K562 (cell line): ENCODE measurements around the gene DSG3. TPM values are rescaled to one million over a fixed set of nuclear protein-coding genes. Genes with fewer than 3 reads are reported as not detected.

ENCODE experiments used
- ATAC-seq: fragments of 200-7000 bp; cut with Tn5 transposase; 3 replicates; pipeline ENCODE4 v1.9.1; 2020; ENCODE audit warnings: moderate library complexity
- BruUV-seq: library from RNA; stranded (reverse); fragments of 400-500 nt; replicated peaks from 2 replicates; lab custom pipeline; 2021; lab: Mats Ljungman, UMichigan
- CTCF ChIA-PET: fragments of 300-600 bp; formaldehyde crosslinking; extraction: SDS; loops from one replicate; lab custom pipeline; 2021; ENCODE audit warnings: low intra/inter-chr PET ratio; lab: Yijun Ruan, JAX
- POLR2A ChIA-PET: fragments of 300-600, 350-650 bp; sonication (Branson Sonifier 250); formaldehyde crosslinking; extraction: SDS; loops from one replicate; lab custom pipeline; 2021; ENCODE audit warnings: antibody characterized with exemption, inconsistent platforms; lab: Yijun Ruan, JAX
- DNase-seq, 4 experiments: peaks; one replicate each; pipeline versions ENCODE4 v3.0.0 to v3.0.0-alpha.2; 2011 to 2018; ENCODE audit warnings: low spot score in 3 of 4, mixed read lengths in 3 of 4; ENCODE audit errors: extremely low read depth in 1 of 4
- FAIRE-seq: peaks from 2 replicates; lab custom pipeline; 2011; peaks lifted over from hg19 to GRCh38; lab: Jason Lieb, UNC
- H2AFZ ChIP-seq: 2 replicates; pipeline ENCODE4 v1.6.0; 2011; ENCODE audit warnings: low read depth, low read length, control low read depth, inconsistent platforms
- H3K27ac ChIP-seq: fragments of 200-600 bp; 3 replicates; pipeline ENCODE4 v1.8.0; 2011; ENCODE audit warnings: low read depth, mild to moderate bottlenecking, control low read depth, inconsistent platforms, low read length, moderate library complexity, mixed read lengths; ENCODE audit errors: extremely low read depth
- H3K27me3 ChIP-seq, 2 experiments: fragments of 300-600 bp in 1 of 2; 2 replicates in 1 of 2; 3 replicates in 1 of 2; pipeline versions ENCODE4 v1.6.0 to v1.8.0; 2011; ENCODE audit warnings: inconsistent platforms in 2 of 2, low read length in 2 of 2, mild to moderate bottlenecking in 1 of 2, mixed read lengths in 1 of 2, moderate library complexity in 1 of 2; ENCODE audit not compliant: control insufficient read depth in 2 of 2, insufficient read depth in 2 of 2
- H3K36me3 ChIP-seq: fragments of 300-600 bp; 3 replicates; pipeline ENCODE4 v1.8.0; 2011; ENCODE audit warnings: mild to moderate bottlenecking, low read length, inconsistent platforms; ENCODE audit not compliant: control insufficient read depth, insufficient read depth
- H3K4me1 ChIP-seq, 2 experiments: fragments of 200-600 bp in 1 of 2; replicated peaks in 1 of 2; 2 replicates in 1 of 2; 3 replicates in 1 of 2; pipeline versions ENCODE4 v1.5.1 to v1.8.0; 2011; ENCODE audit warnings: inconsistent platforms in 2 of 2, low read length in 2 of 2, mild to moderate bottlenecking in 1 of 2, mixed read lengths in 1 of 2, moderate library complexity in 1 of 2; ENCODE audit not compliant: control insufficient read depth in 2 of 2, insufficient read depth in 2 of 2
- H3K4me2 ChIP-seq: 2 replicates; pipeline ENCODE4 v1.6.1; 2011; ENCODE audit warnings: low read length, control low read depth, inconsistent platforms, mixed read lengths; ENCODE audit not compliant: insufficient read depth
- H3K4me3 ChIP-seq: fragments of 200-600 bp; sonication (generic), shearing (Covaris generic); 2 replicates; pipeline ENCODE4 v1.5.1; 2016; ENCODE audit warnings: control low read depth, inconsistent platforms
- H3K79me2 ChIP-seq: fragments of 200-600 bp; 3 replicates; pipeline ENCODE4 v1.8.0; 2011; ENCODE audit warnings: low read length, inconsistent platforms; ENCODE audit not compliant: control insufficient read depth, insufficient read depth
- H3K9ac ChIP-seq, 2 experiments: 2 replicates each; pipeline versions ENCODE4 v1.6.0 to v1.6.1; 2011; ENCODE audit warnings: low read depth in 2 of 2, low read length in 2 of 2, control low read depth in 1 of 2, inconsistent platforms in 1 of 2, mild to moderate bottlenecking in 1 of 2, mixed read lengths in 1 of 2; ENCODE audit not compliant: insufficient read depth in 1 of 2
- H3K9me1 ChIP-seq: one replicate; pipeline ENCODE4 v1.6.0; 2011; ENCODE audit warnings: inconsistent platforms, mild to moderate bottlenecking, low read length, moderate library complexity; ENCODE audit not compliant: control insufficient read depth, insufficient read depth
- H3K9me3 ChIP-seq: replicated peaks from 2 replicates; pipeline ENCODE4 v1.5.1; 2011; ENCODE audit warnings: low read depth, low read length, inconsistent platforms; ENCODE audit not compliant: control insufficient read depth, insufficient read depth
- H4K20me1 ChIP-seq: replicated peaks from 2 replicates; pipeline ENCODE4 v1.6.1; 2011; ENCODE audit warnings: low read length, inconsistent platforms, mixed read lengths; ENCODE audit not compliant: control insufficient read depth, insufficient read depth
- C11orf30 ChIP-seq: fragments of 450-650 bp; IDR thresholded peaks from 2 replicates; pipeline ENCODE4 v1.6.1; 2016; ENCODE audit warnings: low read depth, mild to moderate bottlenecking
- E2F3 ChIP-seq: fragments of 250-450 bp; sonication (Bioruptor Pico); IDR thresholded peaks from 2 replicates; pipeline ENCODE4 v1.4.0; 2020; ENCODE audit warnings: mild to moderate bottlenecking
- MAFG ChIP-seq: fragments of 450-650 bp; conservative IDR thresholded peaks from 2 replicates; pipeline ENCODE4 v1.6.1; 2016; ENCODE audit warnings: missing genetic modification characterization, missing compliant biosample characterization
- NCOA4 ChIP-seq: fragments of 450-650 bp; IDR thresholded peaks from 2 replicates; pipeline ENCODE4 v1.6.1; 2018; ENCODE audit warnings: mild to moderate bottlenecking; ENCODE audit not compliant: partially characterized antibody
- SMAD3 ChIP-seq: fragments of 450-650 bp; formaldehyde crosslinking; conservative IDR thresholded peaks from 2 replicates; pipeline ENCODE4 v1.4.0; 2020; ENCODE audit warnings: mild to moderate bottlenecking
- TCF7L2 ChIP-seq: fragments of 150-350 bp; IDR thresholded peaks from 2 replicates; pipeline ENCODE4 v1.6.1; 2016; ENCODE audit warnings: low read depth, mild to moderate bottlenecking, low read length, moderate library complexity
- ZNF316 ChIP-seq: fragments of 450-650 bp; IDR thresholded peaks from 2 replicates; pipeline ENCODE4 v1.6.1; 2016
- ZNF407 ChIP-seq: fragments of 450-650 bp; IDR thresholded peaks from 2 replicates; pipeline ENCODE4 v1.6.1; 2016; ENCODE audit warnings: low read depth
- WGBS: fragments of 100-300 bp; shearing (Covaris generic); methylation state at CpG from one replicate; pipeline ENCODE4 v1.1.6; 2016; ENCODE audit warnings: low coverage, mixed read lengths; ENCODE audit not compliant: insufficient coverage; ENCODE audit errors: missing lambda C conversion rate; 5-methylcytosine and 5-hydroxymethylcytosine counted together
- in situ Hi-C: fragments of 300-500 bp; cut with MboI; formaldehyde crosslinking; loops from 4 replicates; pipeline ENCODE4 v1.15.0; 2018; ENCODE audit warnings: inconsistent platforms, mixed read lengths
- intact Hi-C: fragments of 100-400 bp; cut with micrococcal nuclease; formaldehyde crosslinking; loops from 2 replicates; pipeline ENCODE4 v1.14.2; 2022
- polyA plus RNA-seq, 8 experiments: library from polyadenylated mRNA; depleted of rRNA in 4 of 8; stranded (reverse) in 5 of 8; unstranded in 3 of 8; fragments of >200 nt; fragmentation: Nextera tagmentation in 2 of 8; fragmentation: Illumina TruSeq in 1 of 8; extraction: Ambion mirVana in 2 of 8; extraction: Trizol in 1 of 8; gene quantifications; 2 replicates each; pipeline versions ENCODE4 v1.2.1 to v1.2.3, GENCODE V29; 2011 to 2014; ENCODE audit warnings: inconsistent platforms in 1 of 8, missing spikeins in 1 of 8
- total RNA-seq, 7 experiments: library from RNA; depleted of rRNA in 6 of 7; stranded (reverse); fragments of >200 nt in 6 of 7; fragmentation: Illumina TruSeq in 2 of 7; extraction: Trizol in 2 of 7; gene quantifications; 2 replicates each; pipeline versions ENCODE4 v1.2.1 to v1.2.3, GENCODE V29; 2011 to 2021; ENCODE audit warnings: low replicate concordance in 1 of 7

DSG3 gene
- total and polyA plus RNA-seq, 9 of the 15 experiments (the other 6 are each of a cell fraction or from before 2014, with no cell fraction given) = 0.04 to 0.18 (median 0.07) TPM; not detected in 1

- CTCF ChIA-PET = no interaction called here
- H3K9me1 ChIP-seq = no peaks in the 10 kb centered on the region
- H3K4me2 ChIP-seq = no peak overlapping the region
- H3K36me3 ChIP-seq = no peaks in the 10 kb centered on the region
- DNase-seq = no peak
- H3K27ac ChIP-seq = no peak overlapping the region
- H3K79me2 ChIP-seq = no peaks in the 10 kb centered on the region
- H3K9me3 ChIP-seq = no peaks in the 10 kb centered on the region
- 14% methylated on average over 6 of the region's 6 CpGs for WGBS
- no peak overlapping the region for H3K4me3 ChIP-seq
- POLR2A ChIA-PET = no interaction called here
- in situ Hi-C loops = no loop called here
- H3K4me1 ChIP-seq = peaks cover 0 to 6% of the 10 kb centered on the region in 2 experiments; a peak in 1 of 5 replicates
- intact Hi-C loops = no loop called here
- BruUV-seq = no TSS peak
- FAIRE-seq = no peak
- 0 out of 2 replicates have a peak, but pooled peaks have one; percentile 30 for TF ChIP-seq MAFG (tag)
- TF ChIP-seq SMAD3 = no peak
- TF ChIP-seq ZNF407 = no peak
- TF ChIP-seq ZNF316 = peak; percentile 56; the same call in 1 of the 2 replicates
- no peak for TF ChIP-seq E2F3 (CRISPR knock-in tag)
- TF ChIP-seq TCF7L2 = no peak
- TF ChIP-seq C11orf30 = peak; percentile 37; the same call in 1 of the 2 replicates
- no peak for TF ChIP-seq NCOA4
- H3K27me3 ChIP-seq = peaks cover 0 to 6% of the 10 kb centered on the region in 2 experiments; a peak in 1 of 5 replicates
- no peak overlapping the region for H3K9ac ChIP-seq
- no peak for ATAC-seq
- H4K20me1 ChIP-seq = no peaks in the 10 kb centered on the region
- no peak overlapping the region for H2AFZ ChIP-seq
Observed at GRCh38 chr18:31413137-31413536, 34.4 kb upstream of the DSG3 start.
